VCaP (cell line): ENCODE data around the gene EEF2K.

Experiments used
- H3K27ac ChIP-seq: fragments of 450-650 bp; 2 replicates; pipeline ENCODE4 v1.5.1; 2017
- TF ChIP-seq, protein P1 (sequence below): fragments of 450-650 bp; conservative IDR thresholded peaks from 2 replicates; pipeline ENCODE4 v1.5.1; 2017; ENCODE audit warnings: mild to moderate bottlenecking, moderate library complexity

The EEF2K gene

DNA sequence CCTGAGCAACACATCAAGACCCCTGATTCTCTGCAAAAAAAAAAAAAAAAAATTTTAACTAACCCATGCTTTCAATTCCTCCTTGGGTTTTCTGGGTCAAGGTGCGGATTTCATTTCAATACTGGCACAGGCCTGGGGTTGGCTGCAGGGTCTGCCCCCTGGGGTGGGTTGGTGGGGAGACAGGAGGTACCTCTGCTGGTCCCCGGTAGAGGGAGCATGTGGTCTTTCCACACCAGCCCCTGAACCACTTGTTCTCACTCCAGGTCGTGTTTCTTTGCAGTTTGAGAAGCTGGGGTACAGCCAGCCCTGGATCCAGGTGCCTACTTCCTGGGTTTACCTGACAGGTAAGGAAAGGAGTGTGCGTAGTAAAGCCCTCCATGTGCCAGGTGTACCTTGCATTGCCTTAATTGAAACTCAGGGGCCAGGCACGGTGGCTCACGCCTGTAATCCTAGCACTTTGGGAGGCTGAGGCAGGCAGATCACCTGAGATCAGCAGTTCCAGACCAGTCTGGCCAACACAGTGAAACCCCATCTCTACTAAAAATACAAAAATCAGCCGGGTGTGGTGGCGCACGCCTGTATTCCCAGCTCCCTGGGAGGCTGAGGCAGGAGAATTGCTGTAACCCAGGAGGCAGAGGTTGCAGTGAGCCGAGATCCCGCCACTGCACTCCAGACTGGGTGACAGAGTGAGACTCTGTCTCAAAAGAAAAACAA lies 22.0 kb upstream of the EEF2K start:
- H3K27ac ChIP-seq: no peak overlapping the region
- TF ChIP-seq, protein P1, sequence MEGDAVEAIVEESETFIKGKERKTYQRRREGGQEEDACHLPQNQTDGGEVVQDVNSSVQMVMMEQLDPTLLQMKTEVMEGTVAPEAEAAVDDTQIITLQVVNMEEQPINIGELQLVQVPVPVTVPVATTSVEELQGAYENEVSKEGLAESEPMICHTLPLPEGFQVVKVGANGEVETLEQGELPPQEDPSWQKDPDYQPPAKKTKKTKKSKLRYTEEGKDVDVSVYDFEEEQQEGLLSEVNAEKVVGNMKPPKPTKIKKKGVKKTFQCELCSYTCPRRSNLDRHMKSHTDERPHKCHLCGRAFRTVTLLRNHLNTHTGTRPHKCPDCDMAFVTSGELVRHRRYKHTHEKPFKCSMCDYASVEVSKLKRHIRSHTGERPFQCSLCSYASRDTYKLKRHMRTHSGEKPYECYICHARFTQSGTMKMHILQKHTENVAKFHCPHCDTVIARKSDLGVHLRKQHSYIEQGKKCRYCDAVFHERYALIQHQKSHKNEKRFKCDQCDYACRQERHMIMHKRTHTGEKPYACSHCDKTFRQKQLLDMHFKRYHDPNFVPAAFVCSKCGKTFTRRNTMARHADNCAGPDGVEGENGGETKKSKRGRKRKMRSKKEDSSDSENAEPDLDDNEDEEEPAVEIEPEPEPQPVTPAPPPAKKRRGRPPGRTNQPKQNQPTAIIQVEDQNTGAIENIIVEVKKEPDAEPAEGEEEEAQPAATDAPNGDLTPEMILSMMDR: peak; percentile 19; the same call in 1 of the 2 replicates

DNA sequence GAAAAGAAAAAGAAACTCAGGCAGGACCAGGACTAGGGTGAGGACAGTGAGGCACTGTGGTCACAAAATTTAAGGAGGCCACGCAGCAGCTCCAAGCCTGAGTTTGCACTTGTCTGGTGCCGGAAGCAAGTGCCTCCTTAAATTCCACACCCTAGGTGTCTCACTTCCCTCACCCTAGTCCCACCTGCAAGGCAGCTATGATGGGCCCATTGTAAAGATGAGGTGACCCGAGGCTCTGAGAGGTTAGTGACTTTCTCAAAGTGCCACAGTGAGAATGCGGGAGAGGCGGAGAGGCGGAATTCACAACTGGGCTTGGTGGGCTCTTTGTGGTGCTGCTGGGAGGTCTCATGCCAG lies 21.5 kb upstream of the EEF2K start:
- TF ChIP-seq, protein P1: no peak
- no peak overlapping the region for H3K27ac ChIP-seq

DNA sequence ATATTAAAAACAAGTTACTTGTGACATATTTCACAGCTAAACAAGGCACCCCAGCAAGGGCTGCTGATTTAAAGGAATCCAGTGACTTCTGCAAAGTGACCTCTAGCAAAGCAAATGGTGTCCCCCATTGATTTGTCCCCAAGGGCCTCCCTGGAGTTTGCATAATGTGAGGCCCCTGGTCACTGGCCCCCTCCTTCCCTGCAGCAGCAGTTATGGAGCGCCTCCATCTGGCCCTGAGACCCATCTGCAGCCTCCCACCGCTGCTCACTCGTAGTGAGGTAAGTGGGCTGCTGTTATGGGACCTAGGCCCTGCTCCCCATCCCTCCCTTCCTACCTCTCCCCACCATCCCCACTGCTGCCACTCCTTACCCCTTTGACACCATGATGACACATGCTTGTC lies 19.6 kb upstream of the EEF2K start:
- H3K27ac ChIP-seq: no peak overlapping the region
- TF ChIP-seq, protein P1: no peak

DNA sequence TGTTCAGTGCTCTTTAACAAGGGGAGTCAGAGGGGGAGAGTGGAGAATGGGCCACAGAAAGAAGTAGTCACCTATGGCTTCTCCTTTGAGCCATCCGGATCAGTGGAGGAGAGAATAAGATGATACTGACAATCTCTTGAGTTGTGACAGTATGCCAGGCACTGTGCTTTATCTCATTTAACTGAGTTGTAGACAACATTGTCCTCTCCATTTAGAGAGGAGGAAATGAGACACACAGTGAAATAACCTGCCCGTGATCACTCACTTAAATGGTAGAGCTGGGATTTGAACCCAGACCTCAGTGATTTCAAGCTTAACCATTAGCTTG lies 17.8 kb upstream of the EEF2K start:
- TF ChIP-seq, protein P1: no peak
- peak overlapping the region; percentile 77; the same call in 1 of the 2 replicates for H3K27ac ChIP-seq

DNA sequence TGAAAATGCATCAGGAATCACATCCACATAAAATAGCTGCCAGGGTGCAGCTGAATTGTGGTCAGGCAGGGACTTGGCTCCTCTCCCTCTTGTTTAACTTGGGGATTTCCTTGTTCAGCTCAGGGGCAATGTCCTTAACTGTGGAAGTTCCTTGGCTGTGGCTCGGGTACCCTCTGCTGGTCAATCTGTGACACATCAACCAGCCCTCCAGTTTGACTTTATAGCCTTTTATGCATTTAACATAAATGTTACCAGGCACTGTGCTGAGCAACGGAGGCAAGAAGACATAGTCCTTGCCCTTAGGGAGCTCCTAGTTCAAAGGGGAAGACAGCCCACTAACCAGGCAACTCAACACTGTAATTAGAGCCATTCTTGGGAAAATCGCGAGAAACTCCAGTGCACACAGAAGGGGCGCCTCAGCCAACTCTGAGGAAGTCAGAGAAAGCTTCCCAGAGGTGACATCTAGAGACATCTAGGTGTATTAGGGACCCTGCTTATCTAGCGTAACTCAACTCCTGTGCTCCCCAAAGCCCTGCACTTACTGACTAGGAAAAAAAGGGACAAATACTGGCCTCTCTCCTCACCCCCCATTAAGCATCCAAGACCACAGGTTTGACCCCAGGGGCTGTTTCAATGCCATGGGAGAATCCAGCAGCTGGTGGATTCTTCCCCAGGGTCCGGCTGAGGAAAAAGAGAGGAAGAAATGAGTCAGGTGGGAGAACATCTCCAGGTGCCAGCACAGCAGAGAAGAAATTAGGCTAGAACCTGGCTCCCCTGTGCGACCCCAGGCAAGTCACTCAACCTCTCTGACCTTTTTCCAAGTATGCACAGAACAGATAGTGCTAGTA lies 17.3 kb upstream of the EEF2K start:
- H3K27ac ChIP-seq: peak overlapping the region; percentile 77
- TF ChIP-seq, protein P1: peak; percentile 84

DNA sequence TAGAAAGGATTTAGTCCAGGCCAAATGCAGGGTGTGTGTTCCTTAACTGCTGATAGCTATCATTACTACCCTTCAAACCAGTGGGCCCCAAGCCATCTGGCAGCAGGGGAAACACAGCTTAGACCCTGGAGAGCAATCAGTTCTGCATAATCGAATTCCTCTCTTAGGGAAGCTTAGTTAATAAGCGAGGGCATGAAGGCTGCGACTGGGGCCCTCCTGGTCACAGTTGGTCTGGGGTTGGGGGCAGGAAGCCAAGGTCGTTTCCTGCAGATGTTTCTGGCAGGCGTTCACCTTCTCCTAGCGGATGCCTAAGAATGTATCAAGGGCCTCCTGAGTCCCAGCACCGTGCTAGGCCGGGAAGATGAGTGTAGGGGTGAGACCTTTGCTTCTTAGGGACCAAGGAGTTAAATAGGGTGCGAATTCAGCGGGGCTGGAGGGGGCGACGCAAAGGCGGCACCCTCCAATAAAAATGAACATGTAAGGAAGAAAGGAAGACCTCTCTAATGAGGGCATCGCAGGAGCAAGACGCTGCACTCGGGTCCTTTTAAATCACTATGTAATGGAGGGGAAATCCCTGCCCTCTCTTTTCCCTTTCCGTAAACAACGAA lies 16.5 kb upstream of the EEF2K start:
- peak overlapping the region; percentile 77 for H3K27ac ChIP-seq
- TF ChIP-seq, protein P1: no peak

DNA sequence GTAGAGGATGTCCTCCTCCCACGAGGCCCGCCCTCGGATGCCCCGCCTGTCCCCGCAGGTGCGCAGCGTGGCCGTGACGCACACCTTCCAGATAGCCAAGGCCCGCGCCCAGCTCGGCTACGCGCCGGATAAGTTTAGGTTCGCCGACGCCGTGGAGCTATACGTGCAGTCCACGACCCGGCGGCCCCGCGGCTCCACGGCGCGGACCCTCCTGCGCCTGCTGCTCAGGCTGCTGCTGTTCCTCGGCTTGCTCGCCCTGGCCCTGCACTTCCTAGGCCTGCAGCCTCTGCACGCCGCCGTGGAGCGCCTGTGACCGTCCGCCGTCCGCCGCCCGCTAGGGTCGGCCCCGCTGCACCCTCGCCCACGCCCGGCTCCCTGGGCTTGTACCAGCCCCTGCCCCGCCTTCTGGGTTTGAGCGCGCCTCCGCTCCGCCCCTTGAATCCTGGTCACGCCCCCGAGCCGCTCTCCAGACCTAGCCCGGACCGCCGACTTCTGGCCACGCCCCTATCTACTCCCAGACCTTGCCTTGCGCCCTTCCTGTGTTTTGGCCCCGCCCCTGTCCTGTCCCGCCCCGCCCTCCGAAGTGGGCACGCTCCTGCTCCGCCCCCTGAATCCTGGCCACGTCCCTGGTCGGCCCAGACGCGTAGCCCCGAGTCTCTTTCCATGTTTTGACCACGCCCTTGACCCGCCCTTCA lies 15.8 kb upstream of the EEF2K start:
- TF ChIP-seq, protein P1: no peak
- H3K27ac ChIP-seq: peak overlapping the region; percentile 77
